RWPE2 (cell line): ENCODE measurements around the gene TMEM126B.

Experiments
- ATAC-seq: fragments of 200-7000 bp; cut with Tn5 transposase; 3 replicates; pipeline ENCODE4 v1.9.1; 2021; ENCODE audit warnings: low read depth
- DNase-seq: peaks from one replicate; pipeline ENCODE4 v3.0.0-alpha.2; 2020; ENCODE audit warnings: low spot score
- H3K27ac ChIP-seq: fragments of 450-650 bp; 2 replicates; pipeline ENCODE4 v1.5.1; 2017; ENCODE audit warnings: mild to moderate bottlenecking; ENCODE audit not compliant: poor library complexity, severe bottlenecking
- H3K27me3 ChIP-seq: fragments of 250-450 bp; sonication (Bioruptor Pico); 2 replicates; pipeline ENCODE4 v1.5.1; 2021; ENCODE audit warnings: mild to moderate bottlenecking, moderate library complexity; ENCODE audit not compliant: insufficient read depth, poor library complexity, severe bottlenecking
- H3K36me3 ChIP-seq: fragments of 250-450 bp; sonication (Bioruptor Pico); 2 replicates; pipeline ENCODE4 v1.5.1; 2020; ENCODE audit warnings: low read depth, mild to moderate bottlenecking, moderate library complexity
- H3K4me1 ChIP-seq: fragments of 250-450 bp; sonication (Bioruptor Pico); 2 replicates; pipeline ENCODE4 v1.5.1; 2021; ENCODE audit warnings: mild to moderate bottlenecking, moderate library complexity; ENCODE audit not compliant: insufficient read depth, poor library complexity, severe bottlenecking
- H3K4me3 ChIP-seq: fragments of 250-450 bp; sonication (Bioruptor Pico); 2 replicates; pipeline ENCODE4 v1.5.1; 2021; ENCODE audit warnings: mild to moderate bottlenecking, moderate library complexity; ENCODE audit not compliant: severe bottlenecking
- H3K9me3 ChIP-seq: fragments of 250-450 bp; sonication (Bioruptor Pico); 2 replicates; pipeline ENCODE4 v1.5.1; 2021; ENCODE audit warnings: mild to moderate bottlenecking, moderate library complexity; ENCODE audit not compliant: severe bottlenecking
- CTCF ChIP-seq: fragments of 450-650 bp; IDR thresholded peaks from one replicate; pipeline ENCODE4 v1.5.1; 2017; ENCODE audit warnings: mild to moderate bottlenecking, moderate library complexity; ENCODE audit not compliant: poor library complexity, severe bottlenecking

The TMEM126B gene

GRCh38 chr11:85673393-85673792 is 45.0 kb downstream of the TMEM126B start:
- no peaks in the 10 kb centered on the region for H3K4me1 ChIP-seq
- no peak overlapping the region for H3K4me3 ChIP-seq
- H3K27me3 ChIP-seq, result no peaks in the 10 kb centered on the region
- no peak for TF ChIP-seq CTCF
- H3K36me3 ChIP-seq, result no peaks in the 10 kb centered on the region
- H3K9me3 ChIP-seq, result no peaks in the 10 kb centered on the region
- ATAC-seq, result no peak
- DNase-seq, result no peak
- H3K27ac ChIP-seq, result no peak overlapping the region

GRCh38 chr11:85679576-85679975 is 51.2 kb downstream of the TMEM126B start:
- no peak for DNase-seq
- Histone ChIP-seq H3K4me3 (no peak overlapping the region), H3K36me3 (no peaks in the 10 kb centered on the region), H3K27ac (no peak overlapping the region), H3K4me1 (no peaks in the 10 kb centered on the region), H3K27me3 (no peaks in the 10 kb centered on the region), H3K9me3 (no peaks in the 10 kb centered on the region)
- ATAC-seq, result no peak
- TF ChIP-seq CTCF, result no peak

GRCh38 chr11:85680897-85681296 is 52.5 kb downstream of the TMEM126B start:
- Histone ChIP-seq H3K36me3 (no peaks in the 10 kb centered on the region), H3K4me3 (no peak overlapping the region), H3K27me3 (no peaks in the 10 kb centered on the region), H3K9me3 (no peaks in the 10 kb centered on the region), H3K27ac (no peak overlapping the region), H3K4me1 (no peaks in the 10 kb centered on the region)
- TF ChIP-seq CTCF, result no peak
- DNase-seq (no peak), ATAC-seq (no peak)

GRCh38 chr11:85682330-85683305 is 54.2 kb downstream of the TMEM126B start:
- TF ChIP-seq CTCF, result no peak
- Histone ChIP-seq H3K27ac (no peak overlapping the region), H3K9me3 (no peaks in the 10 kb centered on the region), H3K36me3 (no peaks in the 10 kb centered on the region), H3K4me1 (no peaks in the 10 kb centered on the region), H3K4me3 (peak overlapping the region; percentile 8), H3K27me3 (no peaks in the 10 kb centered on the region)
- DNase-seq, result no peak
- no peak; the same call in 2 of the 3 replicates for ATAC-seq
